Endometrial microvascular endothelial cells (primary cell): ENCODE results near the gene SNHG17. TPM values are rescaled to one million over a fixed set of nuclear protein-coding genes. Genes with fewer than 3 reads are reported as not detected.
"Not testable (repeated sequence)": the region's sequence is repeated elsewhere in the genome, so short reads cannot be mapped to it uniquely, and the experiment has no call there.

Experiments used
- in situ Hi-C: cut with HindIII; loops from 2 replicates; pipeline ENCODE4 v1.10.0; 2017; ENCODE audit warnings: low sequenced_read_pairs, low pct_unique_long_range_greater_than_20kb; ENCODE audit errors: inconsistent ontology term
- total RNA-seq: library from RNA; depleted of rRNA; stranded (reverse); fragments of >200 nt; gene quantifications from one replicate; pipeline ENCODE4 v1.2.3, GENCODE V29; 2015; ENCODE audit errors: inconsistent ontology term

The SNHG17 gene
- total RNA-seq, 1 donor from 2014 or later, result 14.3 TPM

- in situ Hi-C loops, result no loop called here
Observed at GRCh38 chr20:38392356-38392755, 42.8 kb downstream of the SNHG17 start.

- in situ Hi-C loops, result no loop called here
Observed at GRCh38 chr20:38387953-38388352, 47.2 kb downstream of the SNHG17 start.

- in situ Hi-C loops, result no loop called here
Observed at GRCh38 chr20:38386851-38387250, 48.3 kb downstream of the SNHG17 start.

- in situ Hi-C loops, result no loop called here
Observed at GRCh38 chr20:38386004-38386403, 49.1 kb downstream of the SNHG17 start.

GRCh38 chr20:38383147-38383546 is 52.0 kb downstream of the SNHG17 start:
- in situ Hi-C loops, result no loop called here

GRCh38 chr20:38377838-38378237 is 57.3 kb downstream of the SNHG17 start:
- in situ Hi-C loops, result not testable (repeated sequence)

GRCh38 chr20:38377039-38377685 is 58.0 kb downstream of the SNHG17 start:
- in situ Hi-C loops, result no loop called here

- in situ Hi-C loops, result no loop called here
Observed at GRCh38 chr20:38373898-38374297, 61.2 kb downstream of the SNHG17 start.

- in situ Hi-C loops, result no loop called here
Observed at GRCh38 chr20:38373231-38373867, 61.8 kb downstream of the SNHG17 start.

GRCh38 chr20:38372806-38373205 is 62.3 kb downstream of the SNHG17 start:
- in situ Hi-C loops, result no loop called here

Other genes starting within 250 kb of the SNHG17 start
- gene KIAA1755, start 174.6 kb downstream of the SNHG17 start, total RNA-seq, result 1.0 TPM
- gene BPI, start 131.2 kb downstream of the SNHG17 start, total RNA-seq, result not detected
- not detected for gene LBP, start 88.8 kb downstream of the SNHG17 start, total RNA-seq
- 24.3 TPM for gene RALGAPB, start 37.5 kb upstream of the SNHG17 start, total RNA-seq
- gene ADIG, start 145.9 kb upstream of the SNHG17 start, total RNA-seq, result not detected
- 0.19 TPM for gene ARHGAP40, start 166.5 kb upstream of the SNHG17 start, total RNA-seq